PC-3 (cell line): Measurements from ENCODE around the gene TTC7B. TPM values are rescaled to one million over a fixed set of nuclear protein-coding genes. Genes with fewer than 3 reads are reported as not detected.

Experiments
- ATAC-seq: fragments of 200-7000 bp; cut with Tn5 transposase; 2 replicates; pipeline ENCODE4 v1.9.1; 2020; ENCODE audit warnings: mild to moderate bottlenecking, moderate library complexity
- BruUV-seq: library from RNA; stranded (reverse); fragments of 400-500 nt; replicated peaks from 2 replicates; lab custom pipeline; 2021; lab: Mats Ljungman, UMichigan
- CTCF ChIA-PET: fragments of 300-600 bp; sonication (Branson Sonifier 250); formaldehyde crosslinking; loops from one replicate; lab custom pipeline; 2022; ENCODE audit warnings: antibody characterized with exemption; lab: Charles Lee
- POLR2A ChIA-PET: fragments of 300-600 bp; sonication (Branson Sonifier 250); formaldehyde crosslinking; loops from one replicate; lab custom pipeline; 2022; ENCODE audit warnings: antibody characterized with exemption; ENCODE audit not compliant: unreplicated experiment; lab: Charles Lee
- DNase-seq: peaks from one replicate; pipeline ENCODE4 v3.0.0-alpha.2; 2015
- H2AFZ ChIP-seq: fragments of 300-600 bp; sonication (generic); 2 replicates; pipeline ENCODE4 v1.6.0; 2016; ENCODE audit warnings: antibody characterized with exemption, low read length
- H3F3A ChIP-seq: fragments of 300-600 bp; sonication (generic); one replicate; pipeline ENCODE4 v1.6.0; 2017; ENCODE audit warnings: antibody characterized with exemption, low read length, control low read depth, mild to moderate bottlenecking; ENCODE audit not compliant: unreplicated experiment
- H3K27ac ChIP-seq: fragments of 300-600 bp; sonication (generic); 2 replicates; pipeline ENCODE4 v1.5.1; 2016; ENCODE audit warnings: mild to moderate bottlenecking, low read length
- H3K27me3 ChIP-seq: fragments of 300-600 bp; sonication (generic); 2 replicates; pipeline ENCODE4 v1.6.1; 2016; ENCODE audit warnings: low read length, mixed read lengths
- H3K36me3 ChIP-seq: fragments of 300-600 bp; sonication (generic); 2 replicates; pipeline ENCODE4 v1.6.1; 2016; ENCODE audit warnings: low read depth, mixed run types, low read length, mixed read lengths
- H3K4me1 ChIP-seq: fragments of 300-600 bp; sonication (generic); 2 replicates; pipeline ENCODE4 v1.5.1; 2016; ENCODE audit warnings: low read length; ENCODE audit not compliant: insufficient read depth
- H3K4me2 ChIP-seq: fragments of 300-600 bp; sonication (generic); 2 replicates; pipeline ENCODE4 v1.6.0; 2016; ENCODE audit warnings: low read length
- H3K4me3 ChIP-seq: fragments of 300-600 bp; sonication (generic); 2 replicates; pipeline ENCODE4 v1.5.1; 2016; ENCODE audit warnings: mild to moderate bottlenecking, low read length, mixed read lengths
- H3K79me2 ChIP-seq: fragments of 300-600 bp; sonication (generic); 2 replicates; pipeline ENCODE4 v1.6.1; 2017; ENCODE audit warnings: low read length, mixed read lengths
- H3K9ac ChIP-seq: fragments of 300-600 bp; sonication (generic); 2 replicates; pipeline ENCODE4 v1.6.0; 2016; ENCODE audit warnings: mild to moderate bottlenecking, low read length
- H3K9me2 ChIP-seq: fragments of 300-600 bp; sonication (generic); replicated peaks from 2 replicates; pipeline ENCODE4 v1.6.1; 2016; ENCODE audit warnings: mixed run types, low read length, mixed read lengths
- H3K9me3 ChIP-seq: fragments of 300-600 bp; sonication (generic); 2 replicates; pipeline ENCODE4 v1.6.1; 2016; ENCODE audit warnings: low read length, mixed read lengths
- H4K20me1 ChIP-seq: fragments of 300-600 bp; sonication (generic); 2 replicates; pipeline ENCODE4 v1.6.1; 2016; ENCODE audit warnings: low read length, mixed read lengths
- CTCF ChIP-seq: fragments of 300-600 bp; sonication (generic); conservative IDR thresholded peaks from 2 replicates; pipeline ENCODE4 v1.5.1; 2017; ENCODE audit warnings: antibody characterized with exemption, low read depth, mild to moderate bottlenecking, low read length
- EZH2 ChIP-seq: fragments of 300-600 bp; sonication (generic); IDR thresholded peaks from one replicate; pipeline ENCODE4 v1.6.1; 2017; ENCODE audit warnings: antibody characterized with exemption, mild to moderate bottlenecking, low read length; ENCODE audit not compliant: unreplicated experiment
- EZH2phosphoT487 ChIP-seq: fragments of 300-600 bp; sonication (generic); IDR thresholded peaks from 2 replicates; pipeline ENCODE4 v1.6.1; 2018; ENCODE audit warnings: mild to moderate bottlenecking, antibody characterized with exemption, low read length, borderline replicate concordance
- intact Hi-C: fragments of 100-400 bp; cut with micrococcal nuclease; formaldehyde crosslinking; loops from 2 replicates; pipeline ENCODE4 v1.9.0; 2023
- total RNA-seq: library from RNA; depleted of rRNA; stranded (reverse); fragments of >200 nt; gene quantifications from 2 replicates; pipeline ENCODE4 v1.2.3, GENCODE V29; 2014

Gene TTC7B
- total RNA-seq, 1 experiment from 2014 or later = 45.6 TPM

GRCh38 chr14:90629471-90629870 lies 186.8 kb downstream of the TTC7B start:
- Histone ChIP-seq H3K27ac (no peak overlapping the region), H3K79me2 (no peaks in the 10 kb centered on the region), H3F3A (no peaks in the 10 kb centered on the region), H4K20me1 (no peaks in the 10 kb centered on the region), H3K4me3 (no peak overlapping the region), H3K27me3 (no peaks in the 10 kb centered on the region), H3K9ac (no peak overlapping the region), H2AFZ (no peak overlapping the region), H3K9me3 (no peaks in the 10 kb centered on the region), H3K9me2 (no peaks in the 10 kb centered on the region), H3K36me3 (no peaks in the 10 kb centered on the region), H3K4me2 (no peak overlapping the region), H3K4me1 (peaks cover 19% of the 10 kb centered on the region)
- DNase-seq (no peak), ATAC-seq (peak; percentile 64)
- ChIA-PET CTCF (no interaction called here), POLR2A (no interaction called here)
- intact Hi-C loops = no loop called here
- BruUV-seq = no TSS peak
- no peak for TF ChIP-seq EZH2
- no peak for TF ChIP-seq CTCF
- TF ChIP-seq EZH2phosphoT487 = no peak

- no peak for DNase-seq
- H3K27ac ChIP-seq = no peak overlapping the region
- peaks cover 25% of the 10 kb centered on the region for H3K4me1 ChIP-seq
- intact Hi-C loops = no loop called here
- no peaks in the 10 kb centered on the region for H3F3A ChIP-seq
- H3K9ac ChIP-seq = no peak overlapping the region
- no peak overlapping the region for H3K4me3 ChIP-seq
- ChIA-PET POLR2A (interaction anchor here (0.6 kb wide), 1 partner anchor 274 kb away, joined by 3 read pairs; no protein-coding TSS in a partner anchor), CTCF (no interaction called here)
- H3K36me3 ChIP-seq = no peaks in the 10 kb centered on the region
- no peaks in the 10 kb centered on the region for H3K9me2 ChIP-seq
- no peaks in the 10 kb centered on the region for H3K27me3 ChIP-seq
- TF ChIP-seq CTCF = no peak
- TF ChIP-seq EZH2 = no peak
- TF ChIP-seq EZH2phosphoT487 = no peak
- no peak overlapping the region for H2AFZ ChIP-seq
- H4K20me1 ChIP-seq = no peaks in the 10 kb centered on the region
- H3K9me3 ChIP-seq = no peaks in the 10 kb centered on the region
- no TSS peak for BruUV-seq
- no peak for ATAC-seq
- H3K4me2 ChIP-seq = no peak overlapping the region
- H3K79me2 ChIP-seq = no peaks in the 10 kb centered on the region
Measured at GRCh38 chr14:90628825-90629224, 187.4 kb downstream of the TTC7B start.

GRCh38 chr14:90627478-90627877 lies 188.8 kb downstream of the TTC7B start:
- DNase-seq = no peak
- Histone ChIP-seq H3K27ac (no peak overlapping the region), H4K20me1 (no peaks in the 10 kb centered on the region), H3K36me3 (no peaks in the 10 kb centered on the region), H3K9ac (no peak overlapping the region), H3K9me2 (no peaks in the 10 kb centered on the region), H3K4me3 (no peak overlapping the region), H3K9me3 (no peaks in the 10 kb centered on the region), H2AFZ (no peak overlapping the region), H3K4me2 (no peak overlapping the region), H3F3A (no peaks in the 10 kb centered on the region), H3K79me2 (no peaks in the 10 kb centered on the region), H3K4me1 (peaks cover 25% of the 10 kb centered on the region), H3K27me3 (no peaks in the 10 kb centered on the region)
- no peak for ATAC-seq
- ChIA-PET CTCF (no interaction called here), POLR2A (no interaction called here)
- intact Hi-C loops = no loop called here
- TF ChIP-seq CTCF = no peak
- TF ChIP-seq EZH2phosphoT487 = no peak
- no peak for TF ChIP-seq EZH2
- no TSS peak for BruUV-seq
